Heart right ventricle (tissue), 16 donors: Measurements from ENCODE around the gene GRAMD2B. TPM values are rescaled to one million over a fixed set of nuclear protein-coding genes. Genes with fewer than 3 reads are reported as not detected.
A peak's percentile ranks its signal among the peaks of the same experiment; 100 is the strongest.

Experiments
- ATAC-seq, 8 donors: fragments of 200-7000 bp; cut with Tn5 transposase; one replicate each; pipeline ENCODE4 v1.9.1; 2020; ENCODE audit warnings: mild to moderate bottlenecking in 8 of 8, moderate library complexity in 8 of 8, moderate number of reproducible peaks in 1 of 8
- DNase-seq, 2 donors: peaks; one replicate each; pipeline ENCODE4 v3.0.0-alpha.2; 2020
- H3K27ac ChIP-seq, 10 donors: fragments of 200-600 bp; sonication (generic) in 2 of 10; one replicate each; pipeline versions ENCODE4 v1.5.0 to v1.8.0; 2020 to 2022; ENCODE audit warnings: mild to moderate bottlenecking in 3 of 10
- H3K27me3 ChIP-seq, 7 donors: fragments of 200-600 bp; one replicate each; pipeline ENCODE4 v1.8.0; 2021 to 2022; ENCODE audit warnings: mild to moderate bottlenecking in 2 of 7
- H3K36me3 ChIP-seq, 9 donors: fragments of 200-600 bp; sonication (generic) in 1 of 9; one replicate each; pipeline versions ENCODE4 v1.5.0 to v1.8.0; 2020 to 2022; ENCODE audit warnings: mild to moderate bottlenecking in 2 of 9
- H3K4me1 ChIP-seq, 9 donors: fragments of 200-600 bp; sonication (generic) in 1 of 9; one replicate each; pipeline versions ENCODE4 v1.5.0 to v1.8.0; 2020 to 2022; ENCODE audit warnings: mild to moderate bottlenecking in 4 of 9
- H3K4me3 ChIP-seq, 10 donors: fragments of 200-600 bp; sonication (generic) in 2 of 10; one replicate each; pipeline versions ENCODE4 v1.5.0 to v1.8.0; 2020 to 2022; ENCODE audit warnings: mild to moderate bottlenecking in 7 of 10, moderate library complexity in 2 of 10
- H3K9me3 ChIP-seq, 11 donors: fragments of 200-600 bp in 10 of 11; sonication (generic) in 2 of 11; one replicate each; pipeline versions ENCODE4 v1.5.0 to v1.8.0; 2013 to 2022; ENCODE audit warnings: mild to moderate bottlenecking in 2 of 11, control low read depth in 1 of 11, moderate library complexity in 1 of 11
- CTCF ChIP-seq, 9 donors: fragments of 200-600 bp; sonication (generic) in 2 of 9; IDR thresholded peaks; one replicate each; pipeline versions ENCODE4 v1.5.0 to v1.8.0; 2021 to 2022; ENCODE audit warnings: antibody characterized with exemption in 9 of 9, mild to moderate bottlenecking in 5 of 9, moderate library complexity in 1 of 9
- WGBS, 2 donors: extraction: QIAGEN DNeasy Blood & Tissue Kit; methylation state at CpG; one replicate each; pipeline ENCODE4 v1.1.7; 2013; ENCODE audit warnings: inconsistent platforms in 1 of 2; 5-methylcytosine and 5-hydroxymethylcytosine counted together
- intact Hi-C, 10 donors: fragments of 100-400 bp; cut with DNase I; formaldehyde crosslinking; loops; one replicate each; pipeline versions ENCODE4 v1.11.1 to v1.14.2; 2022
- polyA plus RNA-seq, 2 donors: library from polyadenylated mRNA; stranded (reverse); fragments of 200-250 nt; gene quantifications; one replicate each; pipeline ENCODE4 v1.2.3, GENCODE V29; 2013
- total RNA-seq, 10 donors: library from RNA; stranded (reverse); fragmentation: NEBNext Ultra II Directional in 3 of 10; extraction: Animal tissue kit (Norgen Biotek cat#: 25700) in 3 of 10; gene quantifications; one replicate each; pipeline versions ENCODE4 v1.2.1 to v1.2.4, GENCODE V29; 2021 to 2023
- donor health status: Arrhythmogenic right ventricular cardiomyopathy.
- donor health status: ischemic (EF 13 %, LVEDD 7.1; RV severe dilation, severe dysfunction).
- donor health status: healthy with polysubstance abuse.
- donor health status: DM: no; HTN: yes; CAD: no.
- donor health status: DM: no; HTN: no; CAD: no.
- donor health status: ischemic (EF 25% LVEDD 6.9; RV normal size, moderate dysfunction).
- donor health status: ischemic (EF 25% LVEDD 5.7; RV mildly dilated, moderate dysfunction).
- donor health status: healthy.
- donor health status: DM: yes; HTN: yes; CAD: no.
- donor health status: Ischemic cardiomyopathy.
- donor health status: ischemic (EF 35%, LVEDD 5.7; RV mildly dilated, moderate dysfunction).
- donor health status: nonischemic (EF 11% LVEDD 7.7; RV severe dilation, severe dysfunction).
- donor health status: DM: yes; HTN: yes; CAD: no.
- donor health status: PGD.
- donor health status: ischemic (EF 29% LVEDD 5.4; RV normal size, mild dysfunction).
- donor health status: nonischemic (EF 23%, LVEDD 6.1; RV moderate dilation, normal function).

Gene GRAMD2B
- total and polyA plus RNA-seq, 12 donors, result 10.7 to 47.3 (median 33.7) TPM

GRCh38 chr5:126483156-126483555 lies 59.9 kb downstream of the GRAMD2B start:
- Histone ChIP-seq H3K36me3 (peaks cover 0 to 100% (median 57%) of the 10 kb centered on the region in 9 donors), H3K27me3 (no peaks in the 10 kb centered on the region), H3K4me1 (peaks cover 0 to 36% (median 5%) of the 10 kb centered on the region in 9 donors), H3K9me3 (no peaks in the 10 kb centered on the region), H3K4me3 (no peak overlapping the region), H3K27ac (peak overlapping the region in 1 of 10 donors; percentile 3)
- DNase-seq, result no peak
- no peak for TF ChIP-seq CTCF (IDR thresholded peaks at IDR 0.05)
- no peak for ATAC-seq
- WGBS, 2 donors, result 59 to 69% methylated on average over 3 of the region's 3 CpGs
- intact Hi-C loops, result loop anchor here in 2 of 10 donors (10.0 kb wide), 1 partner anchor 52 kb away; no protein-coding TSS in a partner anchor

GRCh38 chr5:126484253-126484652 lies 61.0 kb downstream of the GRAMD2B start:
- Histone ChIP-seq H3K36me3 (peaks cover 0 to 100% (median 63%) of the 10 kb centered on the region in 9 donors), H3K9me3 (no peaks in the 10 kb centered on the region), H3K27ac (no peak overlapping the region), H3K4me3 (no peak overlapping the region), H3K27me3 (no peaks in the 10 kb centered on the region), H3K4me1 (peaks cover 0 to 38% (median 5%) of the 10 kb centered on the region in 9 donors)
- no peak for TF ChIP-seq CTCF (IDR thresholded peaks at IDR 0.05)
- DNase-seq (no peak), ATAC-seq (no peak)
- 97 to 98% methylated on average over 2 of the region's 2 CpGs for WGBS, 2 donors
- intact Hi-C loops, result loop anchor here in 2 of 10 donors (10.0 kb wide), 1 partner anchor 51 kb away; no protein-coding TSS in a partner anchor

GRCh38 chr5:126486332-126486731 lies 63.1 kb downstream of the GRAMD2B start:
- Histone ChIP-seq H3K4me3 (no peak overlapping the region), H3K27me3 (no peaks in the 10 kb centered on the region), H3K27ac (peak overlapping the region in 2 of 10 donors; percentile 14 to 49), H3K4me1 (peaks cover 0 to 32% (median 4%) of the 10 kb centered on the region in 9 donors), H3K36me3 (peaks cover 0 to 100% (median 71%) of the 10 kb centered on the region in 9 donors), H3K9me3 (no peaks in the 10 kb centered on the region)
- 75 to 79% methylated on average over 3 of the region's 3 CpGs for WGBS, 2 donors
- peak in 5 of 8 donors; percentile 46 to 83 (median 67) for ATAC-seq
- intact Hi-C loops, result loop anchor here in 3 of 10 donors (5.0 to 10.0 kb wide), 2 partner anchors 48 to 129 kb away; no protein-coding TSS in a partner anchor
- no peak for DNase-seq
- no peak for TF ChIP-seq CTCF (IDR thresholded peaks at IDR 0.05)

GRCh38 chr5:126487596-126487995 lies 64.4 kb downstream of the GRAMD2B start:
- H3K36me3 ChIP-seq, result peaks cover 0 to 100% (median 69%) of the 10 kb centered on the region in 9 donors
- no peak overlapping the region for H3K4me3 ChIP-seq
- peak overlapping the region in 3 of 10 donors; percentile 3 to 43 (median 16) for H3K27ac ChIP-seq
- intact Hi-C loops, result loop anchor here in 3 of 10 donors (5.0 to 10.0 kb wide), 2 partner anchors 47 to 130 kb away; no protein-coding TSS in a partner anchor
- no peaks in the 10 kb centered on the region for H3K27me3 ChIP-seq
- DNase-seq (no peak), ATAC-seq (no peak)
- peaks cover 0 to 28% (median 3%) of the 10 kb centered on the region in 9 donors for H3K4me1 ChIP-seq
- TF ChIP-seq CTCF (IDR thresholded peaks at IDR 0.05), result no peak
- H3K9me3 ChIP-seq, result no peaks in the 10 kb centered on the region
